Activated CD4-positive, CD25-positive, alpha-beta regulatory T cell treated with anti-CD3 and anti-CD28 coated beads, Interleukin-2, amount 50 U/mL, for 16 hours (primary cell): ENCODE results near the gene LBP.
"Not testable (repeated sequence)": the region's sequence is repeated elsewhere in the genome, so short reads cannot be mapped to it uniquely, and the experiment has no call there.

Experiments
- DNase-seq: peaks from one replicate; pipeline ENCODE4 v3.0.0-alpha.2; 2020; ENCODE audit warnings: low read depth, low spot score

Gene LBP

DNA sequence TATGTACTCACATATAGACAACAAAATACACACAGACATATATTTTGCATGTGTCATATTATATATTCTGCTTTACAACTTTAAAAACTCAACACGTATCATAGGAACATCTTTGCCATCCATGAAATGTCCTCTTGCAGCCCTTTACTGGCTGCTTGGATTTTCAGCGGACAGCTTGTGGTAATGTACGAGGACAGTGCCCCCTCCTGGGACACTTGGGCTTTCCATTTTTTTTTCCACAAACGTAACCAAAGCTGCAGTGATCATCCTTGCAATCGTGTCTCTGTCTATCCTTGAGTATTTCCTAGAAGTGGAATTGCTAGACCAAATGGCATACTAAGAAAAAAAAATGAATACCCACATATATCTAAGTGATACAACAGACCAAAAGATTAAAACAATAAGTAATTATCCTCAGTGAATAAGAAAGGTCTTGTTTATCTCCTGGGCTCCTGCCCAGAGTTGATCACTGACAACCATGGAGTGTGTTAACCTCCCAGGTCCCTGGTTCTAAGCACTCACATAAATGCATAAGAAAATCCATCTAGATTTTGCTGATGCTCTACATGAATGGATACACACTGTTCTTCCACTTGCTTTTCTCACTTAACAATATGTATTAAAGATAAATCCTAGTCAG lies 24.2 kb upstream of the LBP start:
- DNase-seq, result no peak

- DNase-seq, result no peak
Measured at GRCh38 chr20:38324159-38324558, 22.1 kb upstream of the LBP start.

GRCh38 chr20:38325167-38325566 lies 21.1 kb upstream of the LBP start:
- DNase-seq, result no peak

GRCh38 chr20:38325905-38326304 lies 20.4 kb upstream of the LBP start:
- no peak for DNase-seq

DNA sequence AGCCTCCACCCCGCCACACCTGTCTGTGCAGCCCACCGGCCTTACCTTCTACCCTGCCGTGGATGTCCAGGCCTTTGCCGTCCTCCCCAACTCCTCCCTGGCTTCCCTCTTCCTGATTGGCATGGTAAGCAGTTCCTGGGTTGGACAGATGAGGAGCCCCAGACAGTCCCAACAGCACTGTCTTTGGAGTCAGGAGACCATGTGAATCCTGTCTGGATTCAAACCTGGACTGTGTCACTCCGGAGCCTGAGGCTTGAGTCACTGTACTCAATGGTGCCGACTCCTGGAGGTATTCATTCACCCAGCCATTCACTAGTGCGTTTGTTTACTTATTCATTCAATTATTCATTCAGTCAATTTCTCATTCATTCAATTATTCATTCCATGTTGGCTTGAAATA lies 20.0 kb upstream of the LBP start:
- DNase-seq, result no peak

GRCh38 chr20:38330638-38331037 lies 15.6 kb upstream of the LBP start:
- DNase-seq, result no peak

DNA sequence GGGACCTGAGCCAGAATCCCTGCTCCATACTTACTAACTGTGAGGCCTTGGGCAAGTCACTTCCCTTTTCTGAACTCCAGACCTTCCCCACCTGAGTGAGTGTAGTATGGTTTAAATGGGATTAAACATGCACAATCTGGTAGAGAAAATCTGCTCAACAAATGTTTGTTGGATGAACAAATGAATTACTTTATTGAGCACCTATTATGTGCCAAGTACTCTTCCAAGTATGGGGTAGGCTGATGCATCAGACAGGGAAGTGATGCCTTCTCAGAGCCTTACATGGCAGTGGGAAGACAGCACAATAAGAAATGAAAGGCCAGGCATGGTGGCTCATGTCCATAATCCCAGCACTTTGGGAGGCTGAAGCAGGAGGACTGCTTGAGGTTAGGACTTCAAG lies 15.0 kb upstream of the LBP start:
- no peak for DNase-seq

- no peak for DNase-seq
Measured at GRCh38 chr20:38331814-38332213, 14.5 kb upstream of the LBP start.

GRCh38 chr20:38334016-38334415 lies 12.3 kb upstream of the LBP start:
- no peak for DNase-seq

DNA sequence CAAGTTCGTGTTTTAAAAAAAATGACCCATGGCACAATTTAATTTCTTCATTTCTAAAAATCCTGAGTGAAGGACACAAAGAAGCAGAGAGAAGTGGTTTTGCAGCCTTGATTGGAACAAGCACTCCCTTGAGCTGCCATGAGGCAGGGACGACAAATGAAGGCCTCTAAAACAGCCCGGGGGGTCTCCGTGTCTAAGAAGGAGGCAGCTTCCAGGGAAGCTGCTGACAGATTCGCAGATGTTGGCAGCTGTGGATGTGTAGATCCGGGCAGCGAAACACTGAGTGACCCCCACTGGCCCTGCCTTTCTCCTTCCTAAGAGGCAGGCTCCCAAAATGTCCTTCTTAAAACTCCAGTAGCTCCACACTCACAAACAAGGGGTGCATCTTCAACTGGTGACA lies 9.6 kb upstream of the LBP start:
- DNase-seq, result no peak

DNA sequence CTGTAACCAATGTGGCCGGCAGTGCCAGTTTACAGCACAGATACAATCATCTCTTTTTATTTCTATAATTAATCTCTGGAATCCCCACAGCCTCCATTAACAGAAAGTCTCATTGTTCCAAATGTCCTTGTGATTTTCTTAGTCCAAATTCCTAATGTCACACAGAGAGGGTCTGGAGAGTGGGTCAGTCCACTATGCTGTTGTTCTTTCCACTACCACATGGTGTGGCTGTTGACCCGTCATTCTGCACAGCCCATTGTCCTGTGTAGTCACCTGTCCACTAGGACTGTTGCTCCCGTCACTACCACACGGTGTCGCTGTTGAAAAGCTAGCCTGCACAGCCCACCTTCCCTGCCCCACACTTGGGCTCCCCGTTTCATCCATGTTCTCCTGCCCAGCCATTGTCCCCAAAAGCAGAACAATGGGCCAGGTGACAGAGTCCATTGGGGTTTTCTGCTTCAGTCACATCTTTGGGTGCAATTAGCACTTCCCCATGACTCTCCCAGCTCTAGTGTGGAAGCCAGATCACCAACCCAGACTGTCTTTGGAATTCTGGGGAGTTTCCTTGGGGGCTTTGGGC lies 8.6 kb upstream of the LBP start:
- no peak for DNase-seq

DNA sequence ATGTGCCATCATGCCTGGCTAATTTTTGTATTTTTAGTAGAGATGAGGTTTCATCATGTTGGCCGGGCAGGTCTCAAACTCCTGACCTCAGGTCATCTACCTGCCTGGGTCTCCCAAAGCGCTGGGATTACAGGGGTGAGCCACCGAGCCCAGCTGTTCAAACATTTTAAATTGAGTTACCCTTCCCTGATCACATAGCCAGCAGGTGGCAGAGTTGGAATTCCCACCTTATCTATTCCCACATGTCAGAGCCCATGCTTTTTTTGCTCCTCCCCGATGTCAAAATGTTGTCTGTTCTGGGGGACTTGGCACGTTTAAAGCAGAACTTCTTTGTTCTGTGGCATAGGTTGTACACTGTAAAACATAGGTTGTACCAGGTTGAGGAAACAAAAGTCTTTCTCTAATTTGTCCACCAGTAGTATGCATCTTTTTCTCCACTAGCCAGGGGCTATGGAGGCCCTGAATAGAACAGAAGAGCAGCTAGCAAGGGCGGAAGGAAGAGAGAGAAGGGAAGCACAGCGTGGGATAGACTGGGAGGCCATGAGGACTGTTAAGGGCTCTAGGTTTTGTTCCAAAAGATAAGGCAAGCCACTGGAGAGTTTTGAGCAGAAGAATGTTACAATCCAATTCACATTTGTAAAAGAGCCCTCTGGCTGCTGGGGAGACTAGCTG lies 7.3 kb upstream of the LBP start:
- no peak for DNase-seq

GRCh38 chr20:38339521-38339896 lies 6.8 kb upstream of the LBP start:
- DNase-seq, result not testable (repeated sequence)

DNA sequence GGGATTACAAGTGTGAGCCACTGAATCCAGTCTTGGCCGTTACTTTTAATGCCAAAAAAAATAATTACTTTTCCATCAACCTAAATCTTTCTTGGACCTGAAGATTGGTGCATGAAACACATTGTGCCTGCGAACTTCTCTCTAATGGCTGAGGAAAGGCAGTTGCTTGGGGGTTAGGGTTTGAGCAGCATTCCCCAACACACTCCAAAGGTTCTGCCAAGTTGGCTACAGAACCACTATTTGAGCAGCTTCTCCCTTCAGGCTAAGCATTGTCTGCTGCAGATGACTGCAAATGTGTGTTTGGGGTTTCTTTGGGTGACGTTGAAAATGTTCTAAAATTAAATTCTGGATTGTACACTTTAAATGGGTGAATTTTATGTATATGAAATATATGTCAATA lies 6.3 kb upstream of the LBP start:
- DNase-seq, result no peak

GRCh38 chr20:38340693-38341092 lies 5.6 kb upstream of the LBP start:
- no peak for DNase-seq

DNA sequence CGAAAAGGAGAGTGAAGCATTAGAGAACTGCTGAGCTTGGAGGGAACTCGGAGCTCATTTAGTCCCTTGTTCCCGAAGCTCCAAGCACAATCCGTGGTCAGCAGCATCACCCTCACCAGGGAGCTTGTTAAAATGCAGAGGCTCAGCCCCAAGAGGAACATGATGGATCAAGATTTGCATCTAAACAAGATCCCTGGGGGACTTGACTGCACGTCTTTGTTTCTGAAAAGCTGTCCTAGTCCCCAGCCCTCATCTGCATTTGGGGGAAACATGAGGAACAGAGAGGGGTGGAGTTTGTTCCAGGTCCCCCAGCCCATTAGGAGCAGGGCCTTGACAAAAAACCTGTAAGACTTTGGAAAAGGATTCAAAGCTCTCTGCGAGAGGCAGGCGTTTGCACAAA lies 4.1 kb upstream of the LBP start:
- DNase-seq, result no peak

DNA sequence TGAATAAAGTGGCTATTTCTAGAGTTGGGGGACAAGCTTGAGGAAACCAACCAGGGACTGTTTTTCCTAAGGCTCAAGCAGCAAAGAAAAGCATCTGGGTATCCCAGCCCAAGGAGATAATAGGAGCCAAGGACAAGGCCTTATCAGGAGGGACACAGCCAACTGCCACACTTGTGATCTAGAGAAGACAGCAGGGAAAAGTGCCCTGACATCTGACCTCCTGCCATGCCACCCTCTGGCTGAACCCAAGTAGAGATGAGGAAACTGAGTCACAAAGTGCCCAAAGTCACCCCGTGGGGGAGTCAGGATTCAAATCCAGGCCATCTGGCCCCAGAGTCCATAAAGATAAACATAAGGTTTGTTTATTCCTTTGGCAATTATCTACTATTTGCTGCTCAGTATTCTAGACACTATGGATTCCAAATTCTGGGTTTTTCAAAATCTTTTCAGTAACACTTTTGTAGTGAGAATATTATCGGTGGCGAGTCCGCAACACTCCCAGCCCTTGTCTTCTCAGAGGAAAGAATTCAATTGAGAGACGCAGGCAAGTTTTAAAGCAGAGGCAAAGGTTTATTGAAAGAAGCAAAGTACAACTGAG lies 3.5 kb upstream of the LBP start:
- no peak for DNase-seq

DNA sequence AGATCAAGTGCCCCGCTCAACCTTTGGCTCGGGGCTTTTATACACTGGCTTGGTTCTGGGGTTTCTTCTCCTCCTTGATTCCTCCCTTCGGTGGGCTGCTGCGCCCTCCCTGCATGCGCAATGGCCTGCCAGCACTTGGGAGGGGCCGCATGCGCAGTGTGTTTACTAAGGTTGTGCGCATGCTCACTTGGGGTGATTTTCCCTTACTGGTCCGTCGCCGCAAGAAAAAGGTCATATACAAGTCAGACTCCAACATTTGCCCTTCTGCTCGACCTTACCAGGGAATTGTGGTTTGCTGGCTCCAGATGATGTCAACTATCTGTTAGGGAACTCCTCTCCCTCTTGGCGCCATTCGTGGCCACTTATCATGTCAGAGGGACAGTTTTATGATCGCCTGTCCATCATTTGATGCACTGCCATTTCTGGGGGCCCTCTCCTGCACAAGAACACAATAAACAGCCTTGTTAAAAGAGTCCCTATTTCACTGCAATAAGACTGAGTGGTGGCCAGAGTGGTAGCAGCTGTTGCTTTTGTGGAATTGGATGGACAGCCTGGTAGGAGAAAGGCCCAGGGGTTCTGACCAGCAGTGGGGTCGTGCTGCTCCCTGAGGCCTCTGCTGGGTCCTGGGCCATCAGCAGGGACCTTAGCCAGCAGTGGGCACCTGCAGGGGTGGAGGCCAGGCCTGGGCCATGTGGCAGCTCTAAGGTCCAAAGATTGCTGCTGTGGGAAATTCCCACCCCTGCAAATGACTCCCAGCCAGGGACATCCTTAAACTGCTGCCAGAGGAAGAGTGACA lies 2.8 kb upstream of the LBP start:
- no peak for DNase-seq

DNA sequence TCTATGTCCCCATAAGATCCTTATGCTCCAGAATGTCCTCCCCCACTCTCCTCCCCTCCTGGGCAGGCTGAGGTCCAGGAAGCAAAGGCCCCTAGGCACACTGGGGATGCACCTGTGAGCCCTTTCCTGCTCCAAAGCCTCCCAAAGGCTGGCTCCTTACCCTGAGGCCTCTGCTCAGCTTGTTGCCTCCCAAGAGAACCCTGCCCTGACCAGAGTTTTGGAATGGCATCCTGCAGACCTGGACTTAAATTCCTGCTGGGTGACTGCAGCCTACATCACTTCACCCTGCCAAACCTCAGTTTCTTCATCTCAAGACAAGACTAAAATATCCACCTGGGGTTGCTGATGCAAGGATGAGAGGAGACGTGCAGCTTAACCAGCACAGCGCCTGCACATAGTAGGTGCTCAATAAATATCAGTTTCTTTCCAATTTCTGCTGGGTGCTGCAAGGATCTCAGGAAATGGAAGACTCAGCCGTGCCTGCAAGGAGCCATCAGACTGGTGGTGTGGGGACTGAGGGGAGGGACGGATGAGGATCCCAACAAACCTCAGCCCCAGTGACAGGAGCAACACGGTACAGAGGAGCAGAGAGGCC lies 2.1 kb upstream of the LBP start:
- DNase-seq, result no peak

DNA sequence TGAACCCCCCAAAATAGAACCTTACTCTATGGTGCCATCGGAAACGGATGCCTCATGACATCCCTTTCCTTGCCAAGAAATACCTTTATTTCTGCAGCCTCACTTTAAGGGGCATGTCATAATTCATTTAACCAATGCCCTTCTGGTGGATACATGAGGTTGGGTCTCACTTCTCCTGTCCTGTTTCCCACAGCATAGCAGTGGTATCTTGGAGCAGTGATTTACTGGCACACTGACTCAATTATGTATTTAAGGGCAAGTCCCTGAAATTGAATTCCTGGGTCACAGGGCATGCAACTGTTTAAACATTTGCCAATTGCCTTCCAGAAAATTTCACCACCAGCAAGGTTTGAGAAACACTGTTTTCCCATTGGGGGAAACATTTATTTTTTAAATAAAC lies 639 bp upstream of the LBP start:
- no peak for DNase-seq

GRCh38 chr20:38346741-38347140 lies 459 bp downstream of the LBP start:
- DNase-seq, result no peak

DNA sequence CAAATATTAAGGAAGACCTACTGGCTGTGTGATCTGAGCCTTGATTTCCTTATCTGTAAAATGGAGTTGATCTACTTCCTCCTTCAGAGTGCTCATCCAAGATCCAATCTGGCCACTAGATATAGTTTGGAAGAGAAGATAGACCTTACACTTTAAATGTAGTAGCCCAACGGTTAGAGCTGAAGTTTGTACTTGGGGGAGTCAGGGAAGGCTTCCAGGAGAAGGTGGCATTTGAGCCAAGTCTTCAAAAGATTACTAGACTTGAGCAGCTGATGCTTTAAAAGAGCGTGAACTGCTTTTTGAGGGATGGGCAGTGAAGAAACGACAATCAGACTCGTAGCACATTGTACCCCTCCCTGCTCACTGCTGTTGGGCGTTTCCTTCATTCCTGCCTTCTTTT lies 3.6 kb downstream of the LBP start:
- no peak for DNase-seq
